Lower lobe of right lung (tissue), 2 donors: ENCODE measurements around the gene TP63. TPM values are rescaled to one million over a fixed set of nuclear protein-coding genes. Genes with fewer than 3 reads are reported as not detected.

Experiments
- ATAC-seq, 2 donors: fragments of 200-7000 bp; cut with Tn5 transposase; one replicate each; pipeline ENCODE4 v1.9.1; 2020 to 2022; ENCODE audit warnings: mild to moderate bottlenecking in 2 of 2, moderate library complexity in 2 of 2
- DNase-seq: peaks from one replicate; pipeline ENCODE4 v3.0.0-alpha.2; 2020
- H3K27ac ChIP-seq: fragments of 200-600 bp; one replicate; pipeline ENCODE4 v1.8.0; 2022
- H3K27me3 ChIP-seq: fragments of 200-600 bp; one replicate; pipeline ENCODE4 v1.8.0; 2022; ENCODE audit warnings: low read depth
- H3K36me3 ChIP-seq: fragments of 200-600 bp; one replicate; pipeline ENCODE4 v1.8.0; 2022; ENCODE audit warnings: mild to moderate bottlenecking
- H3K4me1 ChIP-seq: fragments of 200-600 bp; one replicate; pipeline ENCODE4 v1.8.0; 2022
- H3K4me3 ChIP-seq: fragments of 200-600 bp; one replicate; pipeline ENCODE4 v1.8.0; 2022; ENCODE audit warnings: mild to moderate bottlenecking
- H3K9me3 ChIP-seq: fragments of 200-600 bp; one replicate; pipeline ENCODE4 v1.8.0; 2022
- intact Hi-C: fragments of 100-400 bp; cut with DNase I; formaldehyde crosslinking; loops from one replicate; pipeline ENCODE4 v1.11.0; 2022
- total RNA-seq: library from RNA; stranded (reverse); fragmentation: NEBNext Ultra II Directional; extraction: Animal tissue kit (Norgen Biotek cat#: 25700); gene quantifications from one replicate; pipeline ENCODE4 v1.2.1, GENCODE V29; 2021
- TF ChIP-seq, protein P1 (sequence below): fragments of 200-600 bp; IDR thresholded peaks from one replicate; pipeline ENCODE4 v1.8.0; 2022; ENCODE audit warnings: antibody characterized with exemption, mild to moderate bottlenecking
- donor health status: DM: no; HTN: yes; CAD: no; lungs with severe emphysema.

TP63 gene
- total RNA-seq, 1 donor from 2014 or later: 2.1 TPM

DNA sequence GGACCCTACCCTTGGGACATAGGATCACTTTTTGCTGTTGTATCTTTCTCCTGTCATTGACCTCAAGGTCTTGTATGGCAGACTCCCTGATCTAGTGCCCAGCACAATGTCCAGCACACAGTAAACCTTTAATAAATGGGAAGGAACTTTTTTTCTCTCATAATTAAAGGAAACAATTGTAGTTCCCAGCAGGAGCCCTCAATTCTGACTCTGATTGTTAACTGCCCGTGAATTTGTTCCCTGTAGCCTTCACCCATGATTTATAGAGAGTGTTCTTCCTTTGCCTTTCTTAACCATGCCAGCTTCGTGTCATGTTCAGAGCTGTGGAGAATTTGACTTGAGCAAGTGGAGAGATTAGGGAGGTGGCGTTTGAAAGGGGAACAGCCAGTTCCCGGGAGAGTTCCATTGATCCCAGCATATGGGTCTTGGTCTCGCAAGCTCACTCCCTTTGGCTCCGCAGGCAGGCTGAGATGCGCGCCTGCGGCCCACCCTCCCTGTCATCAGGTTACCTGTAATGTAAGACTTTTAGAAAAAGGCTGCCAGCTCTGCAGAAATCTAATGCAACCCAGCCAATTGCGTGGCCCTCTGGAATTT, 182.6 kb downstream of the TP63 start:
- Histone ChIP-seq H3K4me3 (no peak overlapping the region), H3K27me3 (no peaks in the 10 kb centered on the region), H3K4me1 (no peaks in the 10 kb centered on the region), H3K36me3 (no peaks in the 10 kb centered on the region), H3K27ac (no peak overlapping the region), H3K9me3 (no peaks in the 10 kb centered on the region)
- intact Hi-C loops: no loop called here
- TF ChIP-seq, protein P1, sequence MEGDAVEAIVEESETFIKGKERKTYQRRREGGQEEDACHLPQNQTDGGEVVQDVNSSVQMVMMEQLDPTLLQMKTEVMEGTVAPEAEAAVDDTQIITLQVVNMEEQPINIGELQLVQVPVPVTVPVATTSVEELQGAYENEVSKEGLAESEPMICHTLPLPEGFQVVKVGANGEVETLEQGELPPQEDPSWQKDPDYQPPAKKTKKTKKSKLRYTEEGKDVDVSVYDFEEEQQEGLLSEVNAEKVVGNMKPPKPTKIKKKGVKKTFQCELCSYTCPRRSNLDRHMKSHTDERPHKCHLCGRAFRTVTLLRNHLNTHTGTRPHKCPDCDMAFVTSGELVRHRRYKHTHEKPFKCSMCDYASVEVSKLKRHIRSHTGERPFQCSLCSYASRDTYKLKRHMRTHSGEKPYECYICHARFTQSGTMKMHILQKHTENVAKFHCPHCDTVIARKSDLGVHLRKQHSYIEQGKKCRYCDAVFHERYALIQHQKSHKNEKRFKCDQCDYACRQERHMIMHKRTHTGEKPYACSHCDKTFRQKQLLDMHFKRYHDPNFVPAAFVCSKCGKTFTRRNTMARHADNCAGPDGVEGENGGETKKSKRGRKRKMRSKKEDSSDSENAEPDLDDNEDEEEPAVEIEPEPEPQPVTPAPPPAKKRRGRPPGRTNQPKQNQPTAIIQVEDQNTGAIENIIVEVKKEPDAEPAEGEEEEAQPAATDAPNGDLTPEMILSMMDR: no peak
- ATAC-seq (no peak), DNase-seq (no peak)

DNA sequence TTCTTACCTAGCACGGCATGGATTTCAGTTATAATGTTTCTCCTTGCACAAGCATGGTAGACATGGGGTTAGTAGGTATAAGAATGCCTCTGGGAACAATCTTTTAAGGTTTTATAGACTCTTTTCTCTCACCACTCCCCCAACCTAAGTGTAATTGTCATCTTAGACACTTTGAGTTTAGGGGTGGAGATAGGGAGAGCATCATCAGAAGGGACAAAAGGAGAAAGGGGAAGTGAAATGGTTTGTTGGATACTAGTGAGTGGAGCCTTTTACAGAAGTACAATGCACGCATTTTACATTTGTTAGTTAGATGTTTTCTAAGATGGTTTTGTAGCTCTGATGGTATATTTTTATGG, 189.2 kb downstream of the TP63 start:
- ATAC-seq (no peak), DNase-seq (no peak)
- intact Hi-C loops: no loop called here
- Histone ChIP-seq H3K9me3 (no peaks in the 10 kb centered on the region), H3K36me3 (no peaks in the 10 kb centered on the region), H3K4me3 (no peak overlapping the region), H3K4me1 (no peaks in the 10 kb centered on the region), H3K27ac (no peak overlapping the region), H3K27me3 (no peaks in the 10 kb centered on the region)
- TF ChIP-seq, protein P1: no peak

DNA sequence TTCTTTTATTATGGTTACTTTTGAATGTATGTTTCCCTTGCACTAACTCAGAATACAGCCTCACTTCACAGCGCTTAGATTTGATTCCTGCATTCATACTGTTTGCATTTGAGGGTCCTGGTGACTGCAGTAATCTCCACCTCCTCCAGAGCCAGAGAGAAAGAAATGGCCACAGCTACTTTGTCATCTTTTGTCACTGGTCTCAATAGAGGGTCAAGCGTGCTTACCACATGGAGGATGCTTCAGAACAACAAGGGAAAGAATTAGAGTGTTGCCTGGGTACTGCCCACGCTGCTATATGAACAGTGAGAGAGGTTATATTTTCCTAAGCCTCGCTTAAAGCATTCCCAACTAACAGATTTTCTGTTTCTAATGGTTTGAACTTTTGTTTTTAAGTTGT, 190.1 kb downstream of the TP63 start:
- Histone ChIP-seq H3K9me3 (no peaks in the 10 kb centered on the region), H3K27ac (no peak overlapping the region), H3K4me1 (no peaks in the 10 kb centered on the region), H3K27me3 (no peaks in the 10 kb centered on the region), H3K36me3 (no peaks in the 10 kb centered on the region), H3K4me3 (no peak overlapping the region)
- intact Hi-C loops: no loop called here
- ATAC-seq (no peak), DNase-seq (no peak)
- TF ChIP-seq, protein P1: no peak

DNA sequence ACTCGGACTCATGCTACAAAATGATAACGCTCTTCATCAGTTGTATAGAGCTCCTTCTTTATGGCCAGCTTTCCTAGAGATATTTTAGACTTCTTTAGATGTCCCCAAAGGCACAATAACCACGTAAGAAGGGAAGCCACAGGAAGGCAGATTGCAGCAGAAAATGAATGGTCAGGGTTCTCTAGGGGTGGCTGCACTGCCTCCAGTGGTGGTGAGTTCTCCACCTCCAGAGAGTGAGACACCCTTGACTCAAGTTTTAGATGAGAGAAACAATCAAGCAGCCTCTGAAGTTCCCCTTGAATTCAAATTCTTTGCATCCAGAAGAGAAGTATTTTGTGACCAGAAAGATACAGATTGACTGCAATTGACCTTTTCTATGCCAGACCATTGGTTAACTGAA, 191.5 kb downstream of the TP63 start:
- TF ChIP-seq, protein P1: no peak
- intact Hi-C loops: no loop called here
- H3K27ac ChIP-seq: no peak overlapping the region
- DNase-seq (no peak), ATAC-seq (no peak)
- no peaks in the 10 kb centered on the region for H3K4me1 ChIP-seq
- H3K27me3 ChIP-seq: no peaks in the 10 kb centered on the region
- H3K4me3 ChIP-seq: no peak overlapping the region
- no peaks in the 10 kb centered on the region for H3K36me3 ChIP-seq
- no peaks in the 10 kb centered on the region for H3K9me3 ChIP-seq

DNA sequence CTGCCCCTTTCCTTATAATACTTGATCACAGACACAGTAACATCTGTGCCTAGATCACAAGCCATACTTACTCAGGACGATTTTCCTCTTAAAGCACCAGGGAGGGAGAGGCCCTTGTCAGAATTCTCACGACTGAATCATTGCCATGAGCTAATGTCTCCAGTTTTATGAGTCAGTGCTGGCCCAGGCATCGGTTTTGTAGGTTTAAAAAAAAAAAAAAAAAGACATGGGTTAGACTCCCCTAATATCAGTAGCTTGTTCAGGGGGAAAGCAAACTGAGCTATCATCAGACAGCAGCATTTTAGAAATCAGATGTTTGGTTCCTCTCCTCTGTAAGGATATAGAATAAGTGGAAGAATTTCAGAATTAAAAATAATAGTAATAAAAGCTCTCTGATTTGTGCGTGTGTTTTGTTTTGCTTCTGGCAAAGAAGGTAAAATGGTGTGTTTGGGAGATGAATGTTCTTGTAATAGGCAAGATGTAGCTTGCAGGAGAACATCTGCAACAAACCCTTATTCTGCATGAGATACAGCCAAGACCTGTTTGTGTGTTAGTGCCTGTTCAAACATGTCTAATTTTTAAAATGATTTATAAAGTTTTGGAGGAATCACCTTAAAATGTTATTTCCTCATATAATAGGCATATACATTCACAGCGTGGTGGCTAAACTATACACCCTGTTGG, 193.6 kb downstream of the TP63 start:
- Histone ChIP-seq H3K36me3 (no peaks in the 10 kb centered on the region), H3K9me3 (no peaks in the 10 kb centered on the region), H3K27me3 (no peaks in the 10 kb centered on the region), H3K4me3 (no peak overlapping the region), H3K4me1 (no peaks in the 10 kb centered on the region), H3K27ac (no peak overlapping the region)
- no peak for DNase-seq
- intact Hi-C loops: no loop called here
- TF ChIP-seq, protein P1: no peak
- no peak for ATAC-seq
